GM21786 (cell line): ENCODE measurements around the gene CASP9.

Experiments used
- ATAC-seq: cut with Tn5 transposase; IDR thresholded peaks from one replicate; pipeline ENCODE4 v1.9.1; 2021; ENCODE audit not compliant: unreplicated experiment

The CASP9 gene

GRCh38 chr1:15524021-15524282 is at the start of gene CASP9:
TSS of gene CASP9 (minus strand) at chr1:15524215. CDS start at chr1:15524200, 15 bp downstream.
- ATAC-seq = no peak

- no peak for ATAC-seq
Measured at GRCh38 chr1:15573477-15573876, 49.5 kb upstream of the CASP9 start.

DNA sequence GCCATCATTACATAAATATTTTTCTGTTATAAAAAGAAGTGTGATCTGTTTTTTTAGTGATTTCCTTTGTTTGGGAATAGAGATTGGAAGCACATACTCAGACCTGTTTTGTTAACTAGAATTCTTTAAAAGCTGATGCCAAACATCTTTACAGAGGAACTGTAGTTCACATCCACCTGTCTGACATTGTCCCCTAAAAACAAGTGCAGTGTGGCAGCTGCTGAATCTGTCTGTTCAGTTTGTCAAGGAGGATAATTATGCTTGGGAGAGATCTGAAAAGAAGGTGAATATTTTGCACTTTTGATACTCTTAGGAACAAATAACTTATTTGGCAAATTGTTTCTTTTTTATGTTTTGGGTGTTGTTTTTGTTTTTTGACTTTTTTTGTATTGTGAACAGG is 47.3 kb upstream of the CASP9 start:
- ATAC-seq = no peak

DNA sequence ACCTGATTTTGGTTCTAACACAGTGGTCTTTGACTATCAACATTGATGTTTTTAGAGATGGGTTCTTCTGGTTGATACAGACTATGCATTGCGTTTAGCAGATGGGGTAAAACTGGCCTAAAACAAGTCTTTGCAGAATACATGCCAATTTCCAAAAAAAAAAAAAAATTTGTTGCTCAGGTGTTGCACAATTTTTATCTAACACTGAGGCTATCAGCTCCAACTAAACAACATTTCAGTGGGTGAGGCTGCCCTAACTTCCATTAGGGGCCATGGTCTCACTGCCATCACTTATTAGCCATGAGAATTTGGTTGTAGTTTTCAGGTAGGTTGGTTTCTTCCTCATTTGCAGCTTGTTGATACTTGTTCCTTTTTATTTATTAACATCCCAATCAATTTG is 46.8 kb upstream of the CASP9 start:
- ATAC-seq = no peak

DNA sequence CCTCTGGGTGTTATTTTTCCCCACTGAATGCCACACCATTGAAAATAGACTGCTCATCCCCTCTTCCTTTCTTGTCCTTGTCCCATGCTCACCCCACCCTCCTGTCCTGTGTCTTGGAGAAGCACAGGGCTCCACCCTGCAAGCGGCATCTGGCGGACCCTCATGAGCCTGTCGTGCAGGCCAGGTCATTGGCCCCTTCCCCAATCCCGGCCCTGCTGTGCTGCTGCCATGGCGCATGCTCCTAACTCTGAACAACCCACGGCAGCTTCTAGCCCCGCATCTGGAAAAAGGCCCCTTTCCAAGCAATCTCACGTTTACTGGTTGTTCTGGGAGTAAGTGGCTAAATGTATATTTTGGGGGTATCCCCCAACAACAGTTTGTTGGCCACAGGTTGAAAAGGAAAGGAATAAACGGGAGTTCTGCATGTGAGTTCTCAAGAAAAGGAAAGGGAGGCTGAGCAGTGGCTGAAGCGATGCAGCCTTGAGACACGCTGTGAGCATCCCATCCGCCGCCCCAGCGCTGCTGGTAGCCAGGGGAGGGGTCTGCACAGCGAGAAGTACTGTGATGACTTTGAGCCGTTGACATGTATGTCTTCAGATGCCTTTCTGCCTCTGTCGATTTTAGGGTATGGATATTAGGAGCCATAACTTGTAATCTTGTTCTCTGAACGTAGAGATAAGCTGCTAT is 44.5 kb upstream of the CASP9 start:
- ATAC-seq = no peak

DNA sequence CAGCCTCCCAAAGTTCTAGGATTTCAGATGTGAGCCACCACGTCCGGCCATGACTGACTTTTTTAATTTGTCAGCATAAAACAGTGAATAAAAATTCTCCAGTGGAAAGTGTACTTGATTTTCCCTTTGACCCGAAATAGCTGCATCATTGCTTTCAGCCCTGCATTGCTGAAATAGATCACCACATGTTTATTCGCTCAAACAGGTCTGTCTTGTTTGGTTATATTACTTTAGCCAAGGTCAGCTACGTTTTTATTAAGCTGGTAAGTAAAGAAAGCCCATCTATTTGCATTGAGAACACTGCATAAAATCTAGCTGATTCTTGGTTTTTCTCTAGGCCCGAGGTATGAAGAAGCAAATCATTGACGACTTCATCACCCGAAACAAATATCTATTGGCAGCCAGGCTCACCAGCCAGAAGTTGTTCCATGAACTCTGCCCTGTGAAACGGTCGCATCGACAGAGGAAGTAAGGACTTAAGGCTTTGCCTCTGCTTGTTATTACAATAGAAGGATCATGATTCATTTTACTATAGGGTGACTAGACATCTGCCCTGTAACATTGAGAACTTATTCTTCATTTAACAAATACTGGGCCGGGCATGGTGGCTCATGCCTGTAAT is 35.3 kb upstream of the CASP9 start:
- no peak for ATAC-seq

DNA sequence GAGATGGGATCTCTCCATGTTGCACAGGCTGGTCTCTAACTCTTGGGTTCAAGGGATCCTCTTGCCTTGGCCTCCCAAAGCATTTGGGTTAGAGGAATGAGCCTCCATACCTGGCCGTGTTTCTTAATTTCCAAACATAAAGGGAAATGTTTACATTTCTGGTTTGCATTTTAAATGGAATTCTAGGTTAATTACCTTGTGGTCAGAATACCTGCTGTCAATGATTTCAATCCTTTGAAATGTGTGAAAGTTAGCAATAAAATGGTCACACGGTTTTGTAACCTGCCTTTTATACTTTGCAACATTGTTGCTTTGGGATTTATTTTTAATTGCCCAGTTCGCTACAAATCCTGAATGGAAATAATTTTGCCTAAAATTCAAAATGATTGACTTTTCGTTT is 34.5 kb upstream of the CASP9 start:
- no peak for ATAC-seq

DNA sequence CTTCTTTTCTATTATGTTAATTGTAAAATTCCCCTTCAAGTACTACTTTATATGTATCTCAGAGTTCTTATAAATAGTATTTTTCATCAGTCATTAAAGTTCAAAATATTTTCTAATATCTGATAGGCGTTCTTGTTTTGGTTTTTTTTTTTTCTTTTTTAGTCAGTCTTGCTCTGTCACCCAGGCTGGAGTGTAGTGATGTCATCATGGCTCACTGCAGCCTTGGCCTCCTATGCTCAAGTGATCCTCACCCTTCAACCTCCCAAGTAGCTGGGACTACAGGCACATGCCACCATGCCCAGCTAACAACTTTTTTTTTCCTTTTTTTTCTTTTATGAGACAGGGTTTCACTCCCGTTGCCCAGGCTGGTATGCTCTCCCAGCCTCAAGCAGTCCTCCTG is 33.6 kb upstream of the CASP9 start:
- ATAC-seq = no peak

GRCh38 chr1:15557008-15557407 is 33.0 kb upstream of the CASP9 start:
- no peak for ATAC-seq

DNA sequence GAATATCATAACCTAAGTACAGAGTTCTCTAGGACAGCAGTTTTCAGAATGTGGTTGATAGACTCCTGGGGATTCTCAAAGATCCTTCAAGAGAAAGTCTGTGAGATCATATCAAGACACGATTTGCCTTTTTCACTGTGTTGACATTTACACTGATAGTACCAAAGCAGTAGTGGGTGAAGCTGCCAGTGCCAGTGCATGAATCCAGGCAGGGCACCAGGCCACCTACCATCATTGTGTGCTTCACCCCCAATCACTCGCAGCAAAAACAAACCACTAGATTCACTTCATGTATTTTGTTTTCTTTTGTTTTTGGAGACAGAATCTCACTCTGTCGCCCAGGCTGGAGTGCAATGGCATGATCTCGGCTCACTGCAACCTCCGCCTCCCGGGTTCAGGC is 26.6 kb upstream of the CASP9 start:
- no peak for ATAC-seq

GRCh38 chr1:15546641-15547040 is 22.6 kb upstream of the CASP9 start:
- no peak for ATAC-seq

GRCh38 chr1:15543589-15544568 is 19.9 kb upstream of the CASP9 start:
- ATAC-seq = no peak

DNA sequence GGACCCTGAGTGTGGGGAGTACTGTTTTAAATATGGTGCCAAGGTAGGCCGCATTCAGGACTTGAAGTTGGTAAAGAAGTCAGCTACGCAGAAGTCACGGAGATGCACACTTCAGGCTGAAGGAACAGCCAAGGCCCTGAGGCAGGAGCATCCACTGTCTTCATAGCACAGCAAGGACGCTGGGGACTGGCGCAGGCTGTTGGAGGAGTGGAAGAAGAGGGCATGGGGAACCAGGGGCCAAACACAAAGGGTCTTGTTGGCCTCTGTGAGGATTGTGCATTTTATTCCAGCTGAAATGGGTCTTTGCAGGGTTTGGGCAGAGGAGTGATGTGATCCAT is 19.2 kb upstream of the CASP9 start:
- ATAC-seq = no peak

GRCh38 chr1:15542388-15543250 is 18.6 kb upstream of the CASP9 start:
- ATAC-seq = no peak

- no peak for ATAC-seq
Measured at GRCh38 chr1:15541231-15541792, 17.3 kb upstream of the CASP9 start.

GRCh38 chr1:15540186-15540585 is 16.2 kb upstream of the CASP9 start:
- ATAC-seq = no peak

DNA sequence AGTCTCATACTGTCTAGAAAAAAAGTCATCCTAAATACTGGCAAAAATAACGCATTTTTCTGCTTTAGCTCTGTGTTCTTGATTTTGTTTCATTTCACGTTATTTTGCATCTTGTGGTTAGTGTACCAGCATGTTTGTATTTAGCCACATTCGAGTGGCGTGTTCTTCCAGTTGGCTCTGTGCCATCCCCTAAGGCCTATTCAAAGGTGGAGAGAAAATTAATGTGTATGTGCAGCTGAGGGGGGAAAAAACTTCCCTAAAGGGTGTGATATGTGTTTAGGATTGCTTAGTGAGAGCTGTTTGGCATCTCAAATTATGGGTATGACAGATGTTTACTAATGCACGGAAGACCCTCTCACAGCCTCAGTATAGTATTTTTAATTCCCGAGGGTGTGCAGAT is 14.8 kb upstream of the CASP9 start:
- no peak for ATAC-seq

DNA sequence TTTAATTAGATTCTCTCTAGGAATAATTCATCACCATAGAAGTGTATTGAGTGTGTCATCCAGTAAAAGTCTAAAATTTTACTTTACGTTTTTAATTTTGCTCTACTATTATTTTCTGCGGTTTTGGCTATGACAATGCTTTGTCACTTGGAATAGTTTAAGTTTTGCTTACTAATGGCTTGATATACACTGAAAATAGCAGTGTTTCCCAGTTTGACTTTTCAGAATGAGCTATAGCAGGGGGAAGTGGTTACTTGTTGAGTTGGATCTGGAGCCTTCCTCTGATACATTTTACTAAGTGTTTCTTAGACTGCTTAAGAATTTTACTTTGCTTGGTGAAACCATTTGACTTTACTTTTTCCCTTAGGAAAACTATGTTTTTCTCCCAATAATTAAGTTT is 7.7 kb upstream of the CASP9 start:
- ATAC-seq = no peak

GRCh38 chr1:15531003-15531402 is 7.0 kb upstream of the CASP9 start:
- no peak for ATAC-seq

DNA sequence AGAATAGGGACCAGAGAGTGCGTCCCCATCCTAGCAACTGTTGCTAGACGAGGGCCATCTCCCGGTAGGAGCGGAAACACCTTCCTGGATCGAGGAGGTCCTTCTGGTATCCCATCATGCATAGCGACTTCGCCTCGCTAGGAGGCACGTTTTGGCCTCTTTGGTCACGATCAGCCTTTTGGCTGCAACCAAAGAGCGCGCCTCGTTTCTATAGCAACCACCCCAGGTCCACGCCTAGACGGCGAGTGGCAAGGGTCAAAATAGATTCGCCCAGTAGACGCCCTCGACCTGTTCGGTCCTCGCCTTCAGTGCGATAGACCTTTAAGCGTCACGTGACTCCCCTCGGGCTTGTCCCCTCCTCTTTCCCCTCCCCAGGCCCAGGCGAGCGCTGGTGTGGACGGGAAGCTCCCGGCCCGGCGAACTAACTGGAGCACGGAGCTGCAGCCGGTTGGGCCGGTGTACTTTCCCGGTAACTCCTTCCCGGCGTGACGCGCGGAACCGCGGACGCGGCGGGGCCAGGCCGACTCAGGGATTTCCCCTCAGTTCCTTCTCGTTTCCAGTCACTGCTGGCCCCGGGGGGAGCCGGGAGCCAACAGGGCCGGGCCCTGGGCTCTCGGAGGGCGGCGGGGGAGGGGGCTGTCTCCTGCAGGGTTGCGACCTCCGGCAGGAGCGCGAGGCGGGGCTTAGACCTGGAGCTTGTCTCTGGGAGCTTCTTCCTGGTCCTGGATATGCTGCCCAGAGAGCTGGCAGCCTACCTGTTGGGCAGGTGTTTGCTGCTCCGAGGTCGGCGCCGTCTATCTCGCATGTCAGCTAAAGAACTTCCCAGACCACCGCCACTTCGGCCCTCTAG is 2.7 kb upstream of the CASP9 start, which contains the start of gene DNAJC16:
Gene DNAJC16, plus strand, starts transcription at position 359 of the 850 bp plus-strand sequence. CDS start 2,258 bp downstream, outside the sequence.
- ATAC-seq = peak; percentile 55
